ENCODE results near the gene PRDM2. TPM values are rescaled to one million over a fixed set of nuclear protein-coding genes. Genes with fewer than 3 reads are reported as not detected.
"Not testable (repeated sequence)": the region's sequence is repeated elsewhere in the genome, so short reads cannot be mapped to it uniquely, and the experiment has no call there.

Gene PRDM2
- total RNA-seq, 4 donors from 2014 or later = 34.7 to 70.1 (median 53.0) TPM

DNA sequence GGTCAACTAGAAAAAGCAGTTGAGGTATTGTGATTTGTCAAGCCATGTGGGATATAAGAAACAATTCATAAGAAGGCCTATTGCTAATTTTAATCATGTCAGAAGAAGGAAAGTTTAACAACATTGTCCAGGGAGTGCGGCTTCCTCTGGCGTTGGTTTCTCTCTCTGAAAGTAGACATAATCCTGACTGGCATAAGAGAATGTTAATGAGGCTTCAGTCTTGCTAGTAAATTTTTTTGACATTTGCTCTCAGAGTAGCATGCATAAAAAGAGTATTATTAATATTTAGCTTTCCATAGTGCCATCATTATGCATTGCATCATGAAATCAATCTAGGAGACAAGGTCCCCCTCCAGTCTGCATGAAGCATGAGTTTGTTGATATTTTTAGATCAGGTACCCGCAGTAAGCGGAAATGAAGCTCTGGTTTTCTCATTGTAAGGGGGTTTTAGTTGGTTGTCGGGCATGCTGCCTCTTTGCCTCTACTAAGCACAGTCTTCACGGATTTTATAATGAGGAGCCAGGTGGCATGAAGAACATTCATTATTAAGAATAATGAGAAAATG is 12.8 kb upstream of the PRDM2 start:
- no peaks in the 10 kb centered on the region for H3K9me3 ChIP-seq
- H3K27ac ChIP-seq = no peak overlapping the region
- H3K4me3 ChIP-seq = no peak overlapping the region
- no peaks in the 10 kb centered on the region for H3K27me3 ChIP-seq
- TF ChIP-seq POLR2A (IDR thresholded peaks at IDR 0.05) = no peak
- TF ChIP-seq, protein P1, sequence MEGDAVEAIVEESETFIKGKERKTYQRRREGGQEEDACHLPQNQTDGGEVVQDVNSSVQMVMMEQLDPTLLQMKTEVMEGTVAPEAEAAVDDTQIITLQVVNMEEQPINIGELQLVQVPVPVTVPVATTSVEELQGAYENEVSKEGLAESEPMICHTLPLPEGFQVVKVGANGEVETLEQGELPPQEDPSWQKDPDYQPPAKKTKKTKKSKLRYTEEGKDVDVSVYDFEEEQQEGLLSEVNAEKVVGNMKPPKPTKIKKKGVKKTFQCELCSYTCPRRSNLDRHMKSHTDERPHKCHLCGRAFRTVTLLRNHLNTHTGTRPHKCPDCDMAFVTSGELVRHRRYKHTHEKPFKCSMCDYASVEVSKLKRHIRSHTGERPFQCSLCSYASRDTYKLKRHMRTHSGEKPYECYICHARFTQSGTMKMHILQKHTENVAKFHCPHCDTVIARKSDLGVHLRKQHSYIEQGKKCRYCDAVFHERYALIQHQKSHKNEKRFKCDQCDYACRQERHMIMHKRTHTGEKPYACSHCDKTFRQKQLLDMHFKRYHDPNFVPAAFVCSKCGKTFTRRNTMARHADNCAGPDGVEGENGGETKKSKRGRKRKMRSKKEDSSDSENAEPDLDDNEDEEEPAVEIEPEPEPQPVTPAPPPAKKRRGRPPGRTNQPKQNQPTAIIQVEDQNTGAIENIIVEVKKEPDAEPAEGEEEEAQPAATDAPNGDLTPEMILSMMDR (IDR thresholded peaks at IDR 0.05) = no peak
- DNase-seq = no peak
- H3K4me1 ChIP-seq = no peaks in the 10 kb centered on the region
- H3K36me3 ChIP-seq = no peaks in the 10 kb centered on the region

DNA sequence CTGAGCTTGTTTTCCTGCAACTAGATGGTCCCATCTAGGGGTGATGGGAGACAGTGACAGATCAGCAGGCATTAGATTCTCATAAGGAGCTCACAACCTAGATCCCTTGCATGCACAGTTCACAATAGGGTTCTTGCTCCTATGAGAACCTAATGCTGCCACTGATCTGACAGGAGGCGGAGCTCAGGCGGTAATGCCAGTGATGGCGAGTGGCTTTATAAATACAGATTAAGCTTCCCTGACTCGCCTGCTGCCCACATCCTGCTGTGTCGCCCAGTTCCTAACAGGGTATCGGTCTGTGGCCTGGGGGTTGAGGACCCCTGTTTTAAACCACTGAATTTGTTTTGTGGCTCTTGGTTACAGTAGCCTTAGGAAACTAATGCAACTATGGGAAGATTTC is 6.9 kb upstream of the PRDM2 start:
- H3K27me3 ChIP-seq, DNase-seq, H3K4me1 ChIP-seq, H3K36me3 ChIP-seq, H3K9me3 ChIP-seq, H3K27ac ChIP-seq, H3K4me3 ChIP-seq: not testable (repeated sequence)

DNA sequence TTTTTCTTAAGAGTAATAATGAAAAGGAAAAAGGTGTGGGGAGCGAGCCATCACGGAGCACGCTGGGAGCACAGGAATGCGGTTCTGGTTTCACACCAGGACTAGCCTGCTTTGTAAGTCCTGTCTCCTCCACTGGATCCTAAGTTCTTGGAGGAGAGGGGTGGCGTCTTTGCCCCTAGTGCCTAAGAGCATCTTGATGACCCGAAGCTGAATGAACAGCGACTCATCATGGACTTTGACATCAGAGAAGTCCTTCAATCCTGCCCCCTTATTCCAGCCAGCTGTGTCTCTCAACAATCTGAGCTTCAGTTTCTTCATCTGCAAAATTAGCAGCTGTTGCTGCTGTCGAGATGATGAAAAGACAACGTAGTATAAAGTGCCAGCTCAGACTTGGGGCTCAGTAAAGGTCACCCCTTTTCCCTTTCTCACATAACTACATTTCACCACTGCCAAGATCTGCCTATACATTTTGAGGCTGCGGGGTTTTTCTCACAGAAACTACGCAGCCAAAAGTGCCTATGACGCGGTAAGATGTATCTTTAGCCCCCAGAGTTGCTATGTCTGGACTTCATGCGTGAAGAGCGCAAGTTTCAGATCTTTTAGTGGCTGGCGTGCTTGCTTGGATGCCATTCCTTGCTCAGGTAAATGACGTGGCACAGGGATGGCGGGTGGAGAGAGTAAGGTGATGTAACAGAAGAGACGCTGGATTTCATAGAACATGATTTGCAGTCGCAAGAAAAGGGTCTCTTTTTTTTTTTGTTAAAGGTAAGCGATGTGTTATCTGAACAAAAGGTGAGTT is 4.9 kb upstream of the PRDM2 start:
- Histone ChIP-seq H3K36me3 (no peaks in the 10 kb centered on the region), H3K9me3 (no peaks in the 10 kb centered on the region), H3K27me3 (no peaks in the 10 kb centered on the region), H3K27ac (no peak overlapping the region), H3K4me3 (no peak overlapping the region), H3K4me1 (peaks cover 0 to 4% (median 0%) of the 10 kb centered on the region in 4 donors)
- DNase-seq = no peak
- no peak for TF ChIP-seq POLR2A (IDR thresholded peaks at IDR 0.05)
- TF ChIP-seq, protein P1 (IDR thresholded peaks at IDR 0.05) = no peak

DNA sequence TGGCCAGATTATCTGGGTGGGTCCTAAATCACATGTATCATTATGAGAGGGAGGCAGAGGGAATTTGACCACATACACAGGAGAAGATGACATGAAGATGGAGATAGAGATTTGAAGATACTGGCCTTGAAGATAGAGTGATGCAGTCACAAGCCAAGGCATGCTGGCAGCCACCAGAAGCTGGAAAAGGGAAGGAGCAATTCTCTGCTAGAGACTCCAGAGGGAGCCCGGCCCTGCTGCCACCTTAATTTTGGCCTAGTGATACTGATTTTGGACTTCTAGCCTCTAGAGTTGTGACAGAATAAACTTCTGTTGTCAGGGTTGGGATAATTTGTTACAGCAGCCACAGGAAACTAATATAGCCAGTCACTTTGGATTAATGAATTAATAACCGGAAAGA is 2.2 kb upstream of the PRDM2 start:
- no peaks in the 10 kb centered on the region for H3K36me3 ChIP-seq
- DNase-seq = no peak
- H3K9me3 ChIP-seq = no peaks in the 10 kb centered on the region
- no peaks in the 10 kb centered on the region for H3K27me3 ChIP-seq
- no peak overlapping the region for H3K4me3 ChIP-seq
- peaks cover 0 to 4% (median 0%) of the 10 kb centered on the region in 4 donors for H3K4me1 ChIP-seq
- TF ChIP-seq POLR2A (IDR thresholded peaks at IDR 0.05) = no peak
- TF ChIP-seq, protein P1 (IDR thresholded peaks at IDR 0.05) = no peak
- H3K27ac ChIP-seq = no peak overlapping the region

DNA sequence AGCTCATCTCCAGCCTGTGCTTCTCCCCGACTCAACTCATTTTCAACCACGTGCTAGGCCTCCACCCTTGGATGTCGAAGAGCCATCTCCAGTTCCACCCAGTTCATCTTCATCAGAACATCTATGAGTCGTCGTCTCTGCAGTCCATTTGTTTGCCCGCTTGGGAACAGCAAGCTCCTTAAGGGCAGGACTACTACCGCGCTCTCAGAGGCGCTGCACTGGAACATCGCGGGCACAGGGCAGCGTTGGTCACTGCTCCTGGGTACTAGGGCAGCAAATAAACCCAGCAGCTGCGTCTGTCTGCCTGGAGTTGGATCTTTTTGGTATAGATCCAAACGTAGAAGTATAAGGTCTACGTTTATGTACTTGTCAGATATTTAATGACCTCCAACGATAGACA is 478 bp upstream of the PRDM2 start:
- Histone ChIP-seq H3K27ac (peak overlapping the region; percentile 89 to 97 (median 94)), H3K36me3 (no peaks in the 10 kb centered on the region), H3K9me3 (no peaks in the 10 kb centered on the region), H3K27me3 (no peaks in the 10 kb centered on the region), H3K4me3 (peak overlapping the region; percentile 72 to 87 (median 72)), H3K4me1 (peaks cover 0 to 6% (median 0%) of the 10 kb centered on the region in 4 donors)
- DNase-seq = peak in 2 of 3 donors; percentile 52 to 57
- TF ChIP-seq, protein P1 (IDR thresholded peaks at IDR 0.05) = no peak

DNA sequence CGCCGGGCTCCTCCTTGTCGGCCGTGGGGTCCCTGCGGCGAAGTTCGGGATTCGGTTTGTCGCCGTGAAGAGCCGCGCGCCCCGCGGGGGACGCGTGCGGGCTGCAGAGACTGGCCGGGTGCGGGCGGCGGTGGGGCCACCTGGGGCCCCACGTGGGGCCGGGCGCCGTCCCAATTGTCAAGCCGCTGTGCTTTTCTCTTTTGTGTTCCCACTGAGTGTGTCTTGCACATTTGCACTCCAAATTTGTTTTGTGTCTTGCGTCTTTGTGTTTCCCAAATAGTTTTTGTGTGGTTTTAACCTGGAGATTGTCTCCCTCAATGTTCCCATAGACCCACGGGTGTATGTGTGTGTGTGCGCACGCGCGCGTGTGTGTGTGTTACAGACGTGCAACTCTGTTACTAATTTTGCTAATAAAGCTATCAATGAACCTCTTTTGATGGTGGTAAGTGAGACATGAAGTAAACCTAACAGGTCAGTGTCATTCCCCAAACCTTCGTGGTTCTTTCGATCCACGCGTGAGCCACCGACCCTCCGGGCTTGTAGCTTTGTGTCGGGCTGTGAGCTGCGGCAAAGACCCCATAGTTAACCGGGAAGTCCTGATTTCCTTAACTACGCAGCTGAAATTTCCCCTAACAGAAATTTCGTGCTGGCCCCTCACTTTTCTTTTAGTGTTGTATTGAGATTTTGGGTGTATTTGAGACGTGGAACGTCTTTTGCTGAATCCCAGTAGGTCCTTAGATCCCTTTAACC is 708 bp downstream of the PRDM2 start:
- no peak for TF ChIP-seq POLR2A (IDR thresholded peaks at IDR 0.05)
- TF ChIP-seq, protein P1 (IDR thresholded peaks at IDR 0.05) = no peak
- Histone ChIP-seq H3K9me3 (no peaks in the 10 kb centered on the region), H3K36me3 (no peaks in the 10 kb centered on the region), H3K27me3 (no peaks in the 10 kb centered on the region), H3K27ac (peak overlapping the region; percentile 89 to 97 (median 94)), H3K4me3 (peak overlapping the region; percentile 72 to 87 (median 72)), H3K4me1 (peaks cover 0 to 6% (median 0%) of the 10 kb centered on the region in 4 donors)
- DNase-seq = peak; percentile 70 to 79 (median 76)

Measured in Peyer's patch (tissue), 4 donors.